ENCODE measurements around the gene FOXJ1. TPM values are rescaled to one million over a fixed set of nuclear protein-coding genes. Genes with fewer than 3 reads are reported as not detected.

FOXJ1 gene
- total RNA-seq, 3 donors from 2014 or later, result 0.15 TPM; not detected in 2

GRCh38 chr17:76104140-76104895 lies 36.7 kb downstream of the FOXJ1 start:
- intact Hi-C loops (cut with DNase I; ENCODE audit: low total_unique reads), result no loop called here
- Histone ChIP-seq H3K27ac (peak overlapping the region; percentile 88 to 89), H3K9me3 (no peaks in the 10 kb centered on the region)

GRCh38 chr17:76103274-76104139 lies 37.5 kb downstream of the FOXJ1 start, which contains the start of gene EXOC7:
TSS of gene EXOC7 (minus strand) at chr17:76103787. CDS start at chr17:76103692, 95 bp downstream.
- Histone ChIP-seq H3K4me1 (peaks cover 0 to 14% of the 10 kb centered on the region in 2 donors), H3K4me3 (peak within 1 kb of the TSS; percentile 63 to 88 (median 87)), H3K36me3 (no peaks in the 10 kb centered on the region), H3K27ac (peak within 1 kb of the TSS; percentile 88 to 89), H3K27me3 (no peaks in the 10 kb centered on the region), H3K9me3 (no peaks in the 10 kb centered on the region)
- intact Hi-C loops (cut with DNase I; ENCODE audit: low total_unique reads), result no loop called here
- DNase-seq (ENCODE audit: low spot score in 2 of 2), result peak; percentile 86 to 91
- TF ChIP-seq POLR2A (IDR thresholded peaks at IDR 0.05) (peak; percentile 28), POLR2AphosphoS5 (IDR thresholded peaks at IDR 0.05) (peak in 2 of 3 donors; percentile 50 to 79), CTCF (IDR thresholded peaks at IDR 0.05) (peak in 2 of 3 donors; percentile 10 to 13)

More at GRCh38 chr17:76104140-76104895, 36.7 kb downstream of the FOXJ1 start:
- Histone ChIP-seq H3K4me1 (peaks cover 0 to 14% of the 10 kb centered on the region in 2 donors), H3K4me3 (peak overlapping the region; percentile 63 to 88 (median 87)), H3K27me3 (no peaks in the 10 kb centered on the region), H3K36me3 (no peaks in the 10 kb centered on the region)
- DNase-seq (ENCODE audit: low spot score in 2 of 2), result no peak
- TF ChIP-seq POLR2A (IDR thresholded peaks at IDR 0.05) (no peak), POLR2AphosphoS5 (IDR thresholded peaks at IDR 0.05) (no peak), CTCF (IDR thresholded peaks at IDR 0.05) (no peak)

- Histone ChIP-seq H3K4me3 (peak overlapping the region; percentile 63 to 88 (median 87)), H3K4me1 (peaks cover 0 to 14% of the 10 kb centered on the region in 2 donors), H3K36me3 (no peaks in the 10 kb centered on the region), H3K9me3 (no peaks in the 10 kb centered on the region), H3K27me3 (no peaks in the 10 kb centered on the region), H3K27ac (peak overlapping the region; percentile 88 to 89)
- TF ChIP-seq CTCF (IDR thresholded peaks at IDR 0.05) (no peak), POLR2AphosphoS5 (IDR thresholded peaks at IDR 0.05) (no peak), POLR2A (IDR thresholded peaks at IDR 0.05) (no peak)
- no peak for DNase-seq (ENCODE audit: low spot score in 2 of 2)
- intact Hi-C loops (cut with DNase I; ENCODE audit: low total_unique reads), result no loop called here
Measured at GRCh38 chr17:76102944-76103273, 38.1 kb downstream of the FOXJ1 start.

- H3K27ac ChIP-seq, result no peak overlapping the region
- TF ChIP-seq POLR2A (IDR thresholded peaks at IDR 0.05) (no peak), CTCF (IDR thresholded peaks at IDR 0.05) (no peak), POLR2AphosphoS5 (IDR thresholded peaks at IDR 0.05) (no peak)
- H3K9me3 ChIP-seq, result no peaks in the 10 kb centered on the region
- H3K4me3 ChIP-seq, result no peak overlapping the region
- no peak for DNase-seq (ENCODE audit: low spot score in 2 of 2)
- H3K36me3 ChIP-seq, result no peaks in the 10 kb centered on the region
- peaks cover 0 to 6% of the 10 kb centered on the region in 2 donors for H3K4me1 ChIP-seq
- no peaks in the 10 kb centered on the region for H3K27me3 ChIP-seq
- intact Hi-C loops (cut with DNase I; ENCODE audit: low total_unique reads), result no loop called here
Measured at GRCh38 chr17:76097716-76098295, 43.2 kb downstream of the FOXJ1 start.
